ENCODE data around the gene RAB31.
"Not testable (repeated sequence)": the region's sequence is repeated elsewhere in the genome, so short reads cannot be mapped to it uniquely, and the experiment has no call there.

RAB31 gene

GRCh38 chr18:9764011-9764481, 55.9 kb downstream of the RAB31 start:
- DNase-seq = no peak

GRCh38 chr18:9765501-9765900, 57.4 kb downstream of the RAB31 start:
- DNase-seq = peak; percentile 73

GRCh38 chr18:9766076-9766481, 58.0 kb downstream of the RAB31 start:
- DNase-seq = no peak

GRCh38 chr18:9766740-9767139, 58.6 kb downstream of the RAB31 start:
- DNase-seq = no peak

GRCh38 chr18:9768071-9768691, 60.1 kb downstream of the RAB31 start:
- DNase-seq = not testable (repeated sequence)

- DNase-seq = not testable (repeated sequence)
These were observed 62.0 kb downstream of the RAB31 start for GRCh38 chr18:9770111-9770510.

GRCh38 chr18:9771261-9771976, 63.3 kb downstream of the RAB31 start:
- peak; percentile 90 for DNase-seq

- peak; percentile 44 for DNase-seq
These were observed 64.0 kb downstream of the RAB31 start for GRCh38 chr18:9771977-9772660.

GRCh38 chr18:9772847-9773677, 65.0 kb downstream of the RAB31 start:
- DNase-seq = no peak

GRCh38 chr18:9774150-9774549, 66.0 kb downstream of the RAB31 start:
- no peak for DNase-seq

GRCh38 chr18:9775178-9775577, 67.1 kb downstream of the RAB31 start:
- no peak for DNase-seq

- DNase-seq = no peak
These were observed 71.5 kb downstream of the RAB31 start for GRCh38 chr18:9779630-9780029.

- no peak for DNase-seq
These were observed 74.2 kb downstream of the RAB31 start for GRCh38 chr18:9782073-9782857.

- no peak for DNase-seq
These were observed 78.5 kb downstream of the RAB31 start for GRCh38 chr18:9786631-9787030.

GRCh38 chr18:9787036-9787435, 78.9 kb downstream of the RAB31 start:
- no peak for DNase-seq

- DNase-seq = no peak
These were observed 79.6 kb downstream of the RAB31 start for GRCh38 chr18:9787712-9788111.

GRCh38 chr18:9788140-9788539, 80.0 kb downstream of the RAB31 start:
- DNase-seq = no peak

- DNase-seq = no peak
These were observed 80.8 kb downstream of the RAB31 start for GRCh38 chr18:9788860-9789259.

- DNase-seq = no peak
These were observed 82.2 kb downstream of the RAB31 start for GRCh38 chr18:9790261-9790660.

GRCh38 chr18:9791991-9792390, 83.9 kb downstream of the RAB31 start:
- no peak for DNase-seq

- DNase-seq = peak; percentile 57
These were observed 84.6 kb downstream of the RAB31 start for GRCh38 chr18:9792565-9793245.

GRCh38 chr18:9796011-9796410, 87.9 kb downstream of the RAB31 start:
- no peak for DNase-seq
